PFSK-1 (cell line): ENCODE data around the gene ALG14.

Experiments
- FOXP2 ChIP-seq: optimal IDR thresholded peaks from 2 replicates; pipeline ENCODE3; 2011; ENCODE audit warnings: borderline replicate concordance, control low read depth, inconsistent platforms; ENCODE audit not compliant: insufficient read depth; ENCODE audit errors: extremely low read length, extremely low read depth
- POLR2AphosphoS5 ChIP-seq: IDR thresholded peaks from 2 replicates; pipeline ENCODE4 v1.6.1; 2012; ENCODE audit warnings: low read depth, mild to moderate bottlenecking, control low read depth, low read length, moderate library complexity
- REST ChIP-seq, 2 experiments: IDR thresholded peaks; 2 replicates each; pipeline versions ENCODE4 v1.6.1 to v1.8.0; 2011 to 2012; ENCODE audit warnings: low read depth in 2 of 2, low read length in 2 of 2, control low read depth in 1 of 2, inconsistent platforms in 1 of 2, mild to moderate bottlenecking in 1 of 2, moderate library complexity in 1 of 2; ENCODE audit not compliant: insufficient read depth in 1 of 2
- SIN3A ChIP-seq: IDR thresholded peaks from 2 replicates; pipeline ENCODE4 v1.6.1; 2012; ENCODE audit warnings: mild to moderate bottlenecking, low read length, moderate library complexity, borderline replicate concordance; ENCODE audit not compliant: insufficient read depth
- TAF1 ChIP-seq: IDR thresholded peaks from 2 replicates; pipeline ENCODE4 v1.6.1; 2012; ENCODE audit warnings: low read length, control low read depth, borderline replicate concordance; ENCODE audit not compliant: insufficient read depth

- TF ChIP-seq REST (IDR thresholded peaks at IDR 0.05; ENCODE audit: insufficient read depth in 1 of 2, low read depth in 2 of 2, low read length in 2 of 2) (no peak), TAF1 (no peak), SIN3A (no peak), POLR2AphosphoS5 (no peak), FOXP2 (no peak)
These were observed 30.5 kb downstream of the ALG14 start for GRCh38 chr1:95042286-95042685.
